NCI-H2107 treated with DMSO at 0.1 percent for 48 hours (cell line): Measurements from ENCODE around the gene HSPD1.

Experiments used
- DNase-seq: peaks from one replicate; lab custom pipeline; 2025; ENCODE audit not compliant: unreplicated experiment; lab: John Stamatoyannopoulos, UW

The HSPD1 gene

DNA sequence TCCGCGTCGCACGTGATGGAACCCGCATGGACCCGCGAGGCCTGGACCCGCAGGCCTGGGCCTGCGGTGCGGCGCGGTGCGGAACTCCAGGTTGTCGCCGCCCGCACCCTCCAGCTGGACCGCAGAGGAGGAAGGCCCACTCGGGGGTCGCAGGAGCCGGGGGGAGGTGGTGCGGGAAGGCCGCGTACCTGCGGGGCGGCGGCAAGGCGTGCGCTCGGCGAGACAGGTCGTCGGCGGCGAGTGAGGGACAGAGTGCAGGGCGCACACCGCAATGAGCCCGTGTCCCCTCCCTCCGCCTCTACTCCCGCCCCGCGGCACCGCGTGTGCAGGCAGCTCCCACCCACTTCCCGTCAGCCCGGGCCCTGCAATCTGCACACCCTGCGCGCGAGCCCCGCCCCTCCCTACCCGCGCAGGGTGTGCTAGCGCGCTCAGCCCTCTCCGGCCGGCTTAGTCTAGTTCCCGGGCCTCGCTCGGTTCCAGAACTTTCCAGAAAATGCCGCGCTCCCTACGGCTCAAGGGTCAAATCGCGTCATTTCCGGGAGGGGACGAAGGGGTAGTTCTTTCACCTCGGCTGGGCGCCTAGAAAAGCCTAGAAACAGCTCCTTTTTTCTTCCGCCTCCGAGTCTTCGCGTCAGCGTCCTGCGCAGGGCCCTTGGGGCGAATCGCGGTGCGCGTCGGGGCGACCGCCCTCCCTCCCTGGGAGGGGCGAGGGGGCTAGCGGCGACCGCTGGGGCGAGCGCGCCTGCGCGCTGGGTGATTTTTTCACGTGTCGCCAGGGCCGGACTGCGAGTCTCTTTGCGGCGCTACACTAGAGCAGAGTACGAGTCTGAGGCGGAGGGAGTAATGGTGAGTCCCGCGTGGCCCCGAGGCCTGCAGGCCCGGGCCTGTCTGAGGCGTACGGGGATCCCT, at the start of gene HSPD1, which contains the start of gene HSPE1:
TSS of gene HSPD1 (minus strand) at position 247 of the 909 bp plus-strand sequence. CDS start 992 bp downstream, outside the sequence.
TSS of gene HSPE1 (plus strand) at position 786 of the 909 bp plus-strand sequence. CDS start at position 844, 58 bp downstream.
- peak; percentile 94 for DNase-seq

DNA sequence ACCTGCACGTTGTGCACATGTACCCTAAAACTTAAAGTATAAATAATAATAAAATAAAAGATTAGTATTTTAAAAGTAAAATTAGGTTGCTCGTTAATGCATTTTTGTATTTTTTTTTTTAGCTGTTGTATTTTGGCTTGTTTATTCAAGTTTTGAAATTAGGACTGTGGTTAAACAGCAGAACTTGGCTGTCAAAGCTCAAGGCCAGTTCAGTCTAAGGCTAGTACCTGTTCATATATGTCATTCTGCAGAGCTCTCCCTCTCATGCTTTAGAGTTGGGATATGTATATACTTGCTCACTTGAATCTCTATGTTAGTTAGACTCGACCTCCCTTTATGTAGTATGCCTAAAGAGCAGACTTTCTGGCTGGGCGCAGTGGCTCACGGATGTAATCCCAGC, 48.9 kb upstream of the HSPD1 start:
- no peak for DNase-seq

GRCh38 chr2:197547163-197547900, 47.7 kb upstream of the HSPD1 start:
- DNase-seq, result no peak

GRCh38 chr2:197543206-197543605, 43.6 kb upstream of the HSPD1 start:
- no peak for DNase-seq

DNA sequence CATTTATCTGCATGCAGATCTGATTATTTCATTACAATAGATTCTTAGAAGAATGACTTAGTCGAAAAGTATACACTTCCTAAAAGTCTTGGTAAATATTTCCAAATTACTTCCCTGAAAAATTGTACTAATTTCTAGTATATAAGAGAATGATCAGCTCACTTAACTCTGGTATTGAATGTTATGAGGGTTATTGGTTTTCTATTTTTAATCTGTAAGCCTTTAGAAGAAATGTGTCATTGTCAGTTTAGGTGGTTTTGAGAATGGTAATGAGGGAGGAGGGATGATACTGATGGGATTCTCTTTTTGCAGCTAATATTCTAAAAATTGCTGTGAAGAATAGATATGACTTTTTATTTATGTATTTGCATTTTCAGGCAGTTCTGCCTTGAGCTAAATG, 40.1 kb upstream of the HSPD1 start:
- no peak for DNase-seq

GRCh38 chr2:197538412-197538811, 38.8 kb upstream of the HSPD1 start:
- DNase-seq, result no peak

DNA sequence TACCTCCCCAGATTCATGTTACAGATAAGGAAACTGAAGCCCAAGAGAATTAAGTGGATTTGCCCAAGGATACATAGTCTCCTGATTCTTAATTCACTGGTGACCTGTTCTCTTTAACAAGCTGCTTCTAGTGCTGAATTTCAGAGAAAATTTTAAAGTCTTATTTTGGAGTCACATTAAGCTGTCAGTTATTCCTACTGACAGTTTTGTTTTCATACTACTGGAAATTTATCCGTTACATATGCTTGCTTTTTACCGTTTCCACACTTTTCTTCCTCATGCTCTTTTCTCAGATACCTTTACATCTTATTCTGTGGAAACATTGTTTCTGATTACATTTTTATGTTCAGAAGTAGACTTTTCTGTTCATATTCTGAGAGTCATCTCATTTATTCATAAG, 17.5 kb upstream of the HSPD1 start:
- no peak for DNase-seq

DNA sequence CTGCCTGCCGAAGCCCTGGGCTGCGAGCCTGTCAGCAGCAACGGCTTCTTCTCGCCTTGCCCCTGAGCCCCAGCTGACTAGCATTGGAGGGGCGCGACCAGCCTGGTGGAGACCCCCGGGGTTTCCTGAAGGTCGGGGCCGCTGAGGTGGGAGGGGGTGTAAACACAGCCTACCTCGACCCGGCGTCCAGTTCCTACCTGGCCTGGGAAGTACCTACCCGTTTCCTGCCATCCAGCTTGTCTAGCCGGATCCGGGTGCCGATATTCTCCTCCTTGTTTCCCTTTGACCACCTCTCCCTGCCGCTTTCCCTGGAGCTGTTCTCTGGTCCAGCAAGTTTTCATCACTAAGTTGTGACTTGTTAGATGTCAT, 16.7 kb upstream of the HSPD1 start:
- DNase-seq, result no peak

GRCh38 chr2:197515739-197516392, 16.2 kb upstream of the HSPD1 start, which contains the start of gene MOB4:
TSS of gene MOB4 (plus strand) at chr2:197516066. CDS start at chr2:197516087, 21 bp downstream.
- DNase-seq, result peak; percentile 85

DNA sequence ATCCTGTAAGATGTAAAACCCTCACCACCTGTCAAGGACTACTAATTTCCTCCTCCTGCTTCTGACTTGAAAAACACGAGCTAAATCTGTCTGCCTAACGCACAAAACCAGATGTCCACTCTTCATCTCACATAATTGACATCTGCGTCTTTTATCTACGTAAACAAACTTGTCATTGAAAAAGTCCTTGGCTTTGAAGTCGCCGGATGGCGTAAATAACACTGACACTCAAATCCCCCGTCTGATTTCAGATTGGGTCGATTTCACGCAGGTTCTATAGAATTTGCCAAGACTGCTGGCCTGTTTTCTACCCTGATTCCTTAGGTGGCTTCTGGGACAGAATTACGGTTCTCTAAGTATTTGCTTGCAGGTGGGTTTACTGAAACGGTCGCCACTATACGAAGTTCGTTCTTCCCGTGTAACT, 15.7 kb upstream of the HSPD1 start:
- no peak for DNase-seq

GRCh38 chr2:197514754-197515153, 15.1 kb upstream of the HSPD1 start:
- peak; percentile 65 for DNase-seq

DNA sequence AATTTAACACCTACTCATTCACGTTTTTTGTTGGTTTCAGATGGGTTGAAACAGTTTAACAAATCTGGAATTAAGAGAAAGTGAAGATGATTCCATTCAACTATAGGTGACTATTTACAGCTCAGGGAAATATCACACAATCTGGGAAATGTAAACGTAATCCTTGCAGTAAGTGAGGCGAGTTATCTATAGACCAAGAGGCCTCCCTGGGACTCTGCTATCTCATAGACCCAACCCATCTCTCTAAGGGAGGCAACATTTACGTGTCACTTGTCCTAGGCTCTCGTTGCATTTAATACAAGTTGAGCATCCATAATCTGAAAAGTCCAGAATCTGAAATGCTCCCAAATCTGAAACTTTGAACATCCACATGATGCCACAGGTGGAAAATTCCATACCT, 14.3 kb upstream of the HSPD1 start:
- no peak for DNase-seq

DNA sequence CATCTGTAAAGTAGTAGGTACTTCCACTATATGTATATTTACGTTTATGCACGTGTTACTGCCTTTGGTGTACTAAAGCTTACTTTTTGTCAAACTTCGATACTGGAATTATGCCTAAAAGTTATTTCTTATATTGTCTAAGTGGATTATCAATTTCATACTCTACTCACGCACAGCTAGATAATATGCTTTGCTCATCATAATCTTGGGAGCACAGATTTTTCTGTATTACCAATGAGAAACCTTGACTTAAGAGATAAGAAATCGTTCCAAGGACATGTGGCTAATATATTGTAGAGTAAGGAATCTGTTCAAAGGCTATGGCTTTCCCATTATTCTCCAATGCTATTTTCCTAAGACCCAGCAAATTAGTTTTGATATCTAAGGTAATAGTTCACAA, 7.0 kb upstream of the HSPD1 start:
- no peak for DNase-seq

DNA sequence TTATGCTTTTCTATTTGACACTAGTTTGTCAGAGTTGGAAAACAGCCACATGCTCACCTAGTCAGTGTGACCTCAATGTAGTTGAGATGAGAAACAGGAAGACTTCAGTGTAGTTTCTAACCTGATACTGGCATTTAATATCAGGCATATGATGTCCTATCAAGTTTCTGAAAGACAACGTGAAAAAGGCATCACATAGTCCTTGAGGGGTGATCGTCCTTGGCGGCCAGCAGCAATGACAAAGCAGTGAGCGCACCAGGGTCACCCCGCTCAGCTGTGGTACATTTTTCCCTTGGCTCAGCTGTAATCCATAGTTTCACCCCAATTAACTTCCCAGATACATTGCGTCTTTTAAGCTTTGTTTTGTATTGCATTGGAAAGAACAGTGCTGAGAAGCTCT, 4.9 kb upstream of the HSPD1 start:
- no peak for DNase-seq

GRCh38 chr2:197504000-197504399, 4.4 kb upstream of the HSPD1 start:
- no peak for DNase-seq

DNA sequence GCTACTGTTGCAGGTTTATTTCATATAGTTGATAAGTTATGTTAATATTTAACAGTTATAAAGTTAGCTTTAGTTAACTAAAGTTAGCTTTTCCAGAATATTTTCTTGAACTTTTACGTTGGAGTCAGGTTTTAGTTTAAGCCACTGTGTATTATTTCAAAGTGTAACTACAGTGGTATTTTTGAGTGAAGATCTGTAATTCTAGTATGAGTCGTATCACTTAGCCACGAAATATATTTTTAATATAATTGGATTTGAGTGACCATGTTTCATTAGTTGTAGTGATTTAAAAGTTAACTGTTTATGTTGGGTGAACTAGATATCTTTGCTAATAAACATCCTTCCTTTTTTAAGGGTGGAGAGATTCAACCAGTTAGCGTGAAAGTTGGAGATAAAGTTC, 3.0 kb upstream of the HSPD1 start:
- DNase-seq, result no peak

GRCh38 chr2:197502201-197502600, 2.6 kb upstream of the HSPD1 start:
- DNase-seq, result no peak

DNA sequence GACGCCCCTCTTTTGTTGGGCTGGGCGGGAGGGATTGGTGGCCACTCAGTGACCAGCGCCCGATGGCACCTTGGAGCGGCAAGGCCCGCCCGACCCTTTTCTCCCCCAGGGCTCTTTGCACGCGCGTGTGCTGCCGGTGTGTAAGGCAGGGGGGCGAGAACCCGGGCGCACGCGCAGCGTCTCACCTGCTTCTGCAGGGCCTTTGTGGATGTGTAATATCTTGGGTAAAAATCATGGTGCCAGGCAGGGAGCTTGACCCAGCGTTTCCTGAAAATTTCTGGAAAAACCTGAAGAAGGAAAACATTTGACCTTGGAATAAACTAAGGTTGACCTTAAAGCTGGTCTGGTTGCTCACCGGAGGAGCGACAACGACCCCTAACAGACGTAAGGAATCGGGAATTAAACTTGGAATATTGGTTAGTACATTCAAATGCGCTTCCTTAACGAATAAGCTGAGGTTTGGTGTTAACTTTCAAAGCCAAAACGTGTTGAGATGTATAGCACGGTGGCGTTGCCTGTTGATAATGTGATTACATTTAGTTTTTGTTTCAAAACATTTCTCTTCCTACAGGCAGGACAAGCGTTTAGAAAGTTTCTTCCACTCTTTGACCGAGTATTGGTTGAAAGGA, 977 bp upstream of the HSPD1 start:
- peak; percentile 49 for DNase-seq

GRCh38 chr2:197498937-197499593, 575 bp downstream of the HSPD1 start:
- no peak for DNase-seq

DNA sequence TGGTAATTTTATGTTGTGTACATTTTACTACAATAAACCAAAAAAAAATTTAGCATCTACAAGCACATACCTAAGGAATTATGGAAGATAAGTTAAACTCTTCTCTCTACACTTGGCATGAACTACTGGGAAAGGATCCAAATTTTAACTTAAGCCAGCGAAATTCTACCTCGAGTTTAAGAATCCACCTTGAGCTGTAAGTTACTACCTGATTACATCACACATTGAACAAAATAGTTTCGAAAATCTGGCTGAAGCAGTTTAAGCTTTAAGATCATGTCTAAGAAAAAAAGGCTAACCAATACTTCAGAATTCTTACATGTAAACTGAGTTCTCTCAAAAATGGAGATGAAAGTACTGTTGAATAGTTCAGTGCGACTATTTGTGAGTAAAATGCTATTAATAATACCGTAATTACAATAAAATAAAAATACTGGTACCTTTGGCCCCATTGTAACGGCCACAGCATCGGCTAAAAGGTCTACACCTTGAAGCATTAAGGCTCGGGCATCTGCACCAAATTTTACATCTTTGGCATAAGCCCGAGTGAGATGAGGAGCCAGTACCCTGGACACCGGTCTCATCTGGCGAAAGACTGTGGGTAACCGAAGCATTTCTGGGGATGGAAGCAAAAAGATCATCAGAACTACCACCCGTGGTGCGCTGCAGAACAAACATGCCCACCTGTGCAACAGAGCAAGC, 1.3 kb downstream of the HSPD1 start:
- DNase-seq, result no peak
